Left ventricle myocardium superior (tissue), 1 donor: ENCODE data around the gene KCNJ4. TPM values are rescaled to one million over a fixed set of nuclear protein-coding genes. Genes with fewer than 3 reads are reported as not detected.
"Not testable (repeated sequence)": the region's sequence is repeated elsewhere in the genome, so short reads cannot be mapped to it uniquely, and the experiment has no call there.

Source experiments
- ATAC-seq: fragments of 200-7000 bp; cut with Tn5 transposase; one replicate; pipeline ENCODE4 v1.9.1; 2020; ENCODE audit warnings: mild to moderate bottlenecking, moderate library complexity
- DNase-seq: peaks from one replicate; pipeline ENCODE4 v3.0.0-alpha.2; 2020
- intact Hi-C: fragments of 100-400 bp; cut with micrococcal nuclease; formaldehyde crosslinking; loops from one replicate; pipeline ENCODE4 v1.11.0; 2022
- total RNA-seq: library from RNA; stranded (reverse); fragmentation: NEBNext Ultra II Directional; extraction: Animal tissue kit (Norgen Biotek cat#: 25700); gene quantifications from one replicate; pipeline ENCODE4 v1.2.1, GENCODE V29; 2021
- donor health status: DM: no; HTN: yes; CAD: no; lungs with severe emphysema.

Gene KCNJ4
- total RNA-seq, 1 donor from 2014 or later = 20.5 TPM

- ATAC-seq (no peak), DNase-seq (no peak)
- intact Hi-C loops = no loop called here
These were observed 22.6 kb upstream of the KCNJ4 start for GRCh38 chr22:38477585-38477984.

- ATAC-seq (no peak), DNase-seq (no peak)
- intact Hi-C loops = no loop called here
These were observed 19.1 kb upstream of the KCNJ4 start for GRCh38 chr22:38474003-38474607.

- ATAC-seq (no peak), DNase-seq (no peak)
- intact Hi-C loops = no loop called here
These were observed 16.2 kb upstream of the KCNJ4 start for GRCh38 chr22:38471237-38471636.

GRCh38 chr22:38470179-38470578, 15.2 kb upstream of the KCNJ4 start:
- not testable (repeated sequence) for DNase-seq, ATAC-seq

GRCh38 chr22:38469306-38469781, 14.3 kb upstream of the KCNJ4 start:
- ATAC-seq (no peak), DNase-seq (no peak)
- intact Hi-C loops = no loop called here

More at GRCh38 chr22:38470179-38470578, 15.2 kb upstream of the KCNJ4 start:
- intact Hi-C loops = not testable (repeated sequence)

GRCh38 chr22:38468443-38469305, 13.7 kb upstream of the KCNJ4 start:
- ATAC-seq (peak; percentile 6), DNase-seq (no peak)
- intact Hi-C loops = no loop called here

- ATAC-seq (peak; percentile 83), DNase-seq (peak; percentile 84)
- intact Hi-C loops = no loop called here
These were observed 13.0 kb upstream of the KCNJ4 start, which contains the start of gene KDELR3 for GRCh38 chr22:38467904-38468442. Gene KDELR3, plus strand, starts transcription at chr22:38468096. Its CDS starts 138 bp downstream, at chr22:38468234.

- intact Hi-C loops = no loop called here
- peak; percentile 5 for ATAC-seq
These were observed 12.5 kb upstream of the KCNJ4 start for GRCh38 chr22:38467438-38467903.

GRCh38 chr22:38465673-38466490, 10.9 kb upstream of the KCNJ4 start:
- DNase-seq = no peak

More at GRCh38 chr22:38467438-38467903, 12.5 kb upstream of the KCNJ4 start:
- DNase-seq = no peak

GRCh38 chr22:38464992-38465672, 10.1 kb upstream of the KCNJ4 start:
- DNase-seq (no peak), ATAC-seq (no peak)
- intact Hi-C loops = no loop called here

More at GRCh38 chr22:38465673-38466490, 10.9 kb upstream of the KCNJ4 start:
- no peak for ATAC-seq
- intact Hi-C loops = no loop called here

GRCh38 chr22:38462960-38463784, 8.2 kb upstream of the KCNJ4 start:
- DNase-seq = peak; percentile 82
- intact Hi-C loops = no loop called here
- ATAC-seq = peak; percentile 78

GRCh38 chr22:38461414-38462081, 6.5 kb upstream of the KCNJ4 start:
- DNase-seq (peak; percentile 90), ATAC-seq (peak; percentile 72)
- intact Hi-C loops = no loop called here

GRCh38 chr22:38461057-38461413, 6.0 kb upstream of the KCNJ4 start:
- DNase-seq (no peak), ATAC-seq (peak; percentile 15)
- intact Hi-C loops = no loop called here

GRCh38 chr22:38460426-38460840, 5.4 kb upstream of the KCNJ4 start:
- intact Hi-C loops = no loop called here
- DNase-seq = no peak

GRCh38 chr22:38456841-38457699, 2.1 kb upstream of the KCNJ4 start:
- peak; percentile 42 for ATAC-seq
- intact Hi-C loops = no loop called here
- DNase-seq = peak; percentile 56

More at GRCh38 chr22:38460426-38460840, 5.4 kb upstream of the KCNJ4 start:
- ATAC-seq = no peak

GRCh38 chr22:38456272-38456835, 1.4 kb upstream of the KCNJ4 start:
- DNase-seq (no peak), ATAC-seq (no peak)
- intact Hi-C loops = no loop called here
